ENCODE data around the gene DICER1.

- TF ChIP-seq CTCF (IDR thresholded peaks at IDR 0.05) (no peak), POLR2AphosphoS5 (IDR thresholded peaks at IDR 0.05) (no peak), POLR2A (IDR thresholded peaks at IDR 0.05; ENCODE audit: low read depth) (no peak), EP300 (IDR thresholded peaks at IDR 0.05) (no peak)
Measured at GRCh38 chr14:95059126-95059525, 98.2 kb downstream of the DICER1 start.

Measured in esophagus muscularis mucosa (tissue), 4 donors.